ENCODE results near the gene HCK.
A peak's percentile ranks its signal among the peaks of the same experiment; 100 is the strongest.
"Not testable (repeated sequence)": the region's sequence is repeated elsewhere in the genome, so short reads cannot be mapped to it uniquely, and the experiment has no call there.

The HCK gene

DNA sequence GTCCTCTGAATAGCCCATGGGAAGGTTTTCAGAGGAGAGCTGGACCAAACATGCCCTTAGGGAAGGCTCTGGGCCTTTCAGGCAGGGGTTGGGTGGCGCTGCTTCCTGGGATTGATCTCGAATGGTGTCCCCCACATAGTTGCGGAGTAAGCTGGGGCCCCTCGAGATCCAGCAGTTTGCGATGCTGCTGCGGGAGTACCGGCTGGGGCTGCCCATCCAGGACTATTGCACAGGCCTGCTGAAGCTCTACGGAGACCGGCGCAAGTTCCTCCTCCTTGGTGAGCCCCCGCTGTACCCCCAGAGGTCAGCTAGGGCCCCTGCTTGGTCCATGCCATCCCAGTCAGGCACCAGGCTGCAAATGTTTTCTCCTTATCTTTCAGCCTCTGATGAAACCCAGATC lies 22.5 kb upstream of the HCK start:
- no peak for DNase-seq

DNA sequence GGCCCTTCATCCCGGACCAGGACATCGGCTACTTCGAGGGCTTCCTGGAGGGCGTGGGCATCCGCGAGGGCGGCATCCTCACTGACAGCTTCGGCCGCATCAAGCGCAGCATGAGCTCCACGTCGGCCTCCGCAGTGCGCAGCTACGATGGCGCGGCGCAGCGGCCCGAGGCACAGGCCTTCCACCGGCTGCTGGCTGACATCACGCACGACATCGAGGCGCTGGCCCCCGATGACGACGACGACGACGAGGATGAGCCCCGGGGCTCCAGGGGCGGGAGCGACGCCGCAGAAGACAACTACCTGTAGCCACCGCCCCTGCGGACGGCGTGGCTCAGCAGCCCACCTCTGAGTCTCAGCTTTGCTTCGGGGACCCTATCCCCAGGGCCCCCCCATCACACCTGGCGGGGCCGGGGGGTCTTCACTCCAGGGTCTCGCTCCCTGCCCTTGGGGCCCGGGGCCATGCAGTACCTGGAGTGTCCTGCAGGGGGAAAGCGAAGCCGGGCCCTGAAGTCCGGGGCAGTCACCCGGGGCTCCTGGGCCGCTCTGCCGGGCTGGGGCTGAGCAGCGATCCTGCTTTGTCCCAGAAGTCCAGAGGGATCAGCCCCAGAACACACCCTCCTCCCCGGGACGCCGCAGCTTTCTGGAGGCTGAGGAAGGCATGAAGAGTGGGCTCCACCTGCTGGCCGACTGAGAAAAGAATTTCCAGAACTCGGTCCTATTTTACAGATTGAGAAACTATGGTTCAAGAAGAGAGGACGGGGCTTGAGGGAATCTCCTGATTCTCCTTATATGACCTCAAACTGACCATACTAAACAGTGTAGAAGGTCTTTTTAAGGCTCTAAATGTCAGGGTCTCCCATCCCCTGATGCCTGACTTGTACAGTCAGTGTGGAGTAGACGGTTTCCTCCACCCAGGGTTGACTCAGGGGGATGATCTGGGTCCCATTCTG lies 20.8 kb upstream of the HCK start:
- DNase-seq: peak; percentile 92

DNA sequence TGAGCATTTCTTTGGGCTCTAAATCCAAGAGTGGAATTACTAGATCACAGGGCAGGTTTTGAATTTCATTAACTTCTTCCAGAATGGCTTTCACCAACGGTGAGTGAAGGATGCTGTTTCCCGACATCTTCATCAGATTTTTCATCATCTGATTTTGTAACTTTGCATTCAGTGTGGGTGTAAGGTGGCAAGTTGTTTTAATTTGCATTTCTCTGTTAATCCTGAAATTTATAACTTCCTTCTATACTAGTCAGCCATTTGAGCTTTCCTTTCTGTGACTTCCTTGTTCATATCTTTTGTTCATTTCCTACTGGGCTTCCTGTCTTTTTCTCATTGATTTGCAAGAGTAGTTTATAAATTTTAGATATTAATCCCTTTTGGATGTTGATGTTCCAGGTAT lies 18.7 kb upstream of the HCK start:
- no peak for DNase-seq

GRCh38 chr20:32033721-32034120 lies 18.3 kb upstream of the HCK start:
- not testable (repeated sequence) for DNase-seq

DNA sequence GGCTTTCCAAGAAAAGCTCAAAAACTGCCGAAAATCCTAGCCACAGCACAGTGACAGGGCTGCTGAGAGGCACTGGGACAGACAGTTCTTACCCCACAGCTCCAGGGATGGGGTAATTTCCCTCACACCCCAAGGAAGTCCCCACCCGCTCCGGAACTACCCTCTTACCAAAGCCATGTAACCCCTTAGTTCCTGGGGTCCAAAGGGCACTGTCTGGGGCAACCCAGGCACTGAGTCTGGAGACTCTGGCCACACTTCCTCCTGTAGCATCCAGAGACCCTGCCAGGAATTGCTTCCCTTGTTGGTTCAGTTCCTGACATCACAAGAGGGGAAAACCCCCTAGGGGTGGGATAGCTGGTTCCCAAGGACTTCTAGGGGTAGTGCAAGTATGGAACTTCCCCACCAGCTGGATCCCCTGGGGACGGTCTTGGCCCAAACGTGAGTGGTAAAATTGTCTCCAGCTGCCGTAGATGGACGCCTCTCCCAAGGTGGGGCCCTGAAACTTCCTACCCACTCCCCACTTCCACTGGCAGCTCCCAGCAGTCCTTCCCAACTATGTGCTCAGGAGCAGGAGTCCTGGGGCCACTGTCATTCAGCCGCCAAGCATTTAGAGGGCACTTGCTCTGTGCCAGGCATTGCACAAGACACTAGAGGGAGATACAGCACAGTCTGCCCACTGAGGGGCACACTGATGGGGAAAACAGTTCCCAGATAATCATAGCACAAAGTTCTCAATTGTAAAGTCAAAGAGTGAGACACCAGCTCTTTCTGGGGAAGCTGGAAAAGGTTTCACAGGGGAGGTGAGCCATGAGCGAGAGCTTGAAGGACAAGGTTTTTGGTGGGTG lies 17.2 kb upstream of the HCK start:
- peak; percentile 53 for DNase-seq

- DNase-seq: no peak
Observed at GRCh38 chr20:32035426-32035779, 16.6 kb upstream of the HCK start.

DNA sequence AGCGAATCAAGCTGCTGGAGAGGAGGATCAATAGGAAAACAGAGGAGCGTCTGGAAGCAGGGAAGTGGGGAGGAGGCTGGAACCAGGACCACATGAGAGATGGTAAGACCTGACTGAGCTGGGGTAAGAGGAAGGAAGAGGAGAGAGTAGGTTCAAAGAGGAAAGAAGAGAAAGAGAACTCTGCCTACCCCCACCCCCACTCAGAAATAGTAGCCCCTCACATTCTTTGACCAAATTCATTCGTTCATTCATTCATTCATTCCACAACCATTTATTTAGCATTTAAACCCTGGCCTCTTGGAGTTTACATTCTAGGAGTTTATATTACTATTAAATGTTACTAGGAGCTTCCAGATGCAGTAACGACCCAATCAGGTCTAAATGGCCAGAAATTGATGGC lies 15.8 kb upstream of the HCK start:
- DNase-seq: no peak

DNA sequence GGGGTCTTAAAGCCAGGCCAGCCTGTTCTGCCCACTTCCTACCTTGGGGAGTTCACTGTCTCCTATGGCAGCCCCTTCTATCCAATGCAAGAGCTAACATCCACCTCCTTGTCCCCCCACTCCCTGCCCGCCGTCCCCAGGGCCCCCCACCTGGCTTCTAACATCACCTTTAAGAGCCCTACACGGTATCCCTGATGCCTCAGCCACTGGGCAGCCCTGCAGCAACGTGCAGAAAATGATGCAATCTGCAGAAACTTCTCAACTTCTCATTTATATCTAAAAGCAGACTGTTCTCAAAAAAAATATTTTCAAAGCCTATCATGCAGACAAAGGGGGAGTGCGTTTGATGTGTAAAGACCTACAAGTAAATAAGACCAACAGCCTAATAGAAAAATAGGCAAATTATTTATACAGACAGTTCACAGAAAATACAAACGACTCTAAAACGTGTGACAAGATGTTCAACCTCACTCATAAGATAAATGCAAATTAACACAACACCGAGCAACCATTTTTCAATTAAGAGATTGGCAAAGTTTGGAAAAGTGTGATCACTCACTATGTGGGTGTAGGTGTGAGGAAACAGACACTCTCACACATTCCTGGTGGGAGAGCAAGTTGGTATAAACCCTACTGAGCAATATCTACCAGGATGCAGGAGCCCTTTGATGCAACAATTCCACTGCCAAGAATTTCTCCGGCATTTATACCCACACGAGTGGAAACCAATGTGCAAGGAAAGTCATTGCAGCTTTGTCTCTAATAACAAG lies 15.1 kb upstream of the HCK start:
- DNase-seq: peak; percentile 69

- peak; percentile 71 for DNase-seq
Observed at GRCh38 chr20:32037929-32038328, 14.1 kb upstream of the HCK start.

DNA sequence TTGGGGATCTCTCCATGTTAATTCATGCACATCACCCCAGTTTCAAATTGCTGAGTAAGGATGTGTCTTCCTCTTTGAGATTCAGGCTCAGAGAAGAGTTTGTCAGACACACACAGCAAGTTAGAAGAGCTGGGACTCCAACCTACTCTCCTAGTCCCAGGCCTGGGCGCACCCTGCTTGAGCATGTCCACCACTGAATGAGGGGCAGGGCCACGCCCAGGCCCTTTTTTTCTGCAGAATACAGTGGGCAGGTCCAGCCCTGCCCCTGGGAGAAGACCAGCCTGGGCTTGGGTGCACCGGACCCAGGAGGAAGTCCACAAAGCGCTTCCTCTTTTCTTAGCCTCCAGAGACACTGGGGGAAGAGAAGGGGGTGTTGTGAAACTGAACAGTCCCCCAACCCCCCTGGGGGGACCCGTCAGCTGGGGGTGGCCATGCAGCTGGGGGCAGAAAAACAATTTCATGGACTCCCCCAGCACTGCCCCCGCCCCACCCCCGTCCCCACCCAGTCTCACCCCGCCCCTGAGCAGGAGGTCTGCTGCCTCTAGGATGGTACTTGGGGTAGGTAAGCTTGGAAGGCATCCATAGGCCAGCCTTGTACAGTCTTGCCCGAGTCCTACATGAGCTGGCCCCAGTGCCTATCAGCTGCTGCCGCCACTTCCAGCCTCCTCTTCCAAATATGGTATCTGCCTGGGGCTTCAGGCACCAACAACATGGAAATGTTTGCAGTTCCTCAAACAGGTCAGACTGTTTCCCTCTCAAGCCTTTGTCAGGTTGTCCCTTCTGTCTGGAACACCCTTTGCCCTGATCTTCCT lies 11.7 kb upstream of the HCK start:
- no peak for DNase-seq

- no peak for DNase-seq
Observed at GRCh38 chr20:32045999-32046398, 6.0 kb upstream of the HCK start.

DNA sequence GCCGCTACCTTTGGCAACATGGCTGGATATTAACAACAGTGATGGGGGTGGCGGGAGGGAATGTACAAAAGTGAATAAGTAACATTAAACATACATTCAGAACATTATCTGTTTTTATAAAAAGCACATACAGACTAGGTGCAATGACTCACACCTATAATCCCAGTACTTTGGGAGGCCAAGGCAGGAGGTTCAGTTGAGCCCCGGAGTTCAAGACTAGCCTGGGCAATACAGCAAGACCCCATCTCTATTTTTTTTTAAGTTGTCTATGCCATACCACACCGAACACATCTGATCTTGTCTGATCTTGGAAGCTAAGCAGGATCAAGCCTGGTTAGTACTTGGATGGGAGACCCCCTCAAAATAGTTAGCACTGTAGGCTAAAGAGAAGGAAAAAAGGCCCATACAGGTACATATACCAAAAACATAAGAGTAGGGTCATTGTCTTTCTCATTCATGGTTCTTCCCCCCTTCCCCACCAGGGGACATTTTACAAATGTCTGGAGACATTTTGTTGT lies 1.7 kb upstream of the HCK start:
- DNase-seq: no peak

- no peak for DNase-seq
Observed at GRCh38 chr20:32050851-32051556, 1.0 kb upstream of the HCK start.

DNA sequence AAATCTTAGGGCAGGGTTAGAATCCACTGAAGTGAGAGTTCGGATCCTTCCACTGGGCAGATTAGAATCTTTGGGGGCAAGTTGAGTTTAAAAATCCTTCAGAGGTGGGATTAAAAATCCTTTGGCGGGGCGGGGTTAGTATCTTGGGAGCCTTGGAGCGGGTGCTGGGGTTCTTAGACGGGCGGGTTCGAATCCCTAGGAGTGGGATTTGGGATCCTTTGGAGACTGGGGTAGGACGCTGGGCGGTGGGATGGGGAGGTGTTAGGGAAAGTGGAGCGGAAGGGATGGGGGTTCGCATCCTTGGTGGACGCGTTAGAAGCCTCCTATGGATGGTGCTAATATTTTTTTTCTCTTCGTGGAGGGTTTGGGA lies 337 bp upstream of the HCK start:
- DNase-seq: no peak

- DNase-seq: no peak
Observed at GRCh38 chr20:32052778-32053362, 828 bp downstream of the HCK start.

DNA sequence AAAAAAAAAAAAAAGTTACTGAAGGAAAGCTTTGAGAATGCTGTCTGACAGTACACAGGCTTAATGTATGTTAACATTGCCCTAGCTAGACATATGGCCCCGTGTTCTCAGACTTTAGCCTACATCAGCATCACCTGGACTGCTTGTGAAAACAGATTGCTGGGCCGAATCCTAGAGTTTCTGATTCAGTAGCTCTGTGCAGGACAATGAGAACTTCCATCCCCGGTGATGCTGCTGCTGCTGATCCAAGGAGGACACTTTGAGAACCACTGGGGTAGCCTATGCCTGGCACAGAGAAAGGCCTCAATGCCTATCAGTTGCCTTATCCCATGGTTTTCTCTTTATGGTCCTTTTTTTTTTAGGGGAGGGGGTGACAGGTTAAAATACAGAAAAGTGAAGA lies 1.6 kb downstream of the HCK start:
- no peak for DNase-seq

DNA sequence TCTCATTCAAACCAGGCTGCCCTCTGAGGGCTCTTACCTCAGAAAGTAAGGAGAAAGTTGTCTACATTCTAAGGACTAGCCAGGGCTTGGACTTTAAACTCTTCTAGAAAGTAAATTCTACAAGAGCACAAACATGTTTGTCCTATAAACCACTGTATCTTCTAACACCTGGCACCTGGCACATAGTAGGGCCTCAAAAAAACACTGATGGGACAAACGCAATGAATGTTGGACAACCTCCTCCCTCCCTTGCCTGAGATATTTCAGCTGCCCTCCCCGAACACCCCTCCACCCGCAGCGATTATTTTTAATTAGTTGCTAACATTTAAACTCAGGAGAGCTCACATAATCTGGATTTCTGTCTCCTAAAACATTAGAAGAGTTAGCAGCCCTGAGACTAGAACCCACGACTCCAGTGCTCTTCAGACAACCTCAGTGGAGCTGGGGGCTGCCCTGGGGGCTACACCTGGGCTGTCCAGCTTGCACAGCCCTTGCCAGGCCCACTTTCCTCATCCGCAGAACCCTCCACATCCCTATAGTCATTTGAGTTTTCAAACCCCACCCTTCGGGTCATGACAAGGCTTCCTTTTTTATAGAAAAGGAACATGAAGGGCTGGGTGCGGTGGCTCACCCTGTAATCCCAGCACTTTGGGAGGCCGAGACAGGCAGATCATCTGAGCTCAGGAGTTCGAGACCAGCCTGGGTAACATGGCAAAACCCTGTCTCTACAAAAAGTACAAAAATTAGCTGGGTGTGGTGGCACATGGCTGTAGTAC lies 4.9 kb downstream of the HCK start:
- DNase-seq: no peak

DNA sequence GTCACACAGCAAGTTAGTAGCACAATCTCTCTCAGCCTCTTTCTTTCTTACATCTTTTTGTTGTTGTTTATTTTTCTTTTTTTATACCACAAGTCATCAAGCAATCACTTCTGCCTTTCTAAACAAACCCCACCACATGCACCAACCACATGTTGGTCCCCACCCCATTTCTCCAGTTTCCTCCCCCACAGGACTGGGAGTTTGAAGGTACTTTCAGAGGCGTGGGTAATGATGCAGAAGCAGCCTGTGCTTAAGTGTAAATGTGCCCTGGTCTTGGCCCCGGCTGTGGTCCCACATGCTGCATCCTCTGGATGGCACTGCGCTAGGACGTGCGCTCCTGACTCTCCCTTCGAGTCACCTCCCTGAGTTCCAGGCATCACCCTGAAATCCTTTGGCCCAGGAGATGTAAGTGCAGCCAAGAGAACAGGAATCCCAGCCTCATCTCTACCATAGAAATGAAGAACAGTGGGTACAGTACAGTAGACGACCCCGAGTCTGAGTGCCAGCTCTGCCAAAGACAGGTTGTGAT lies 5.7 kb downstream of the HCK start:
- DNase-seq: no peak

GRCh38 chr20:32059189-32059588 lies 7.1 kb downstream of the HCK start:
- no peak for DNase-seq

DNA sequence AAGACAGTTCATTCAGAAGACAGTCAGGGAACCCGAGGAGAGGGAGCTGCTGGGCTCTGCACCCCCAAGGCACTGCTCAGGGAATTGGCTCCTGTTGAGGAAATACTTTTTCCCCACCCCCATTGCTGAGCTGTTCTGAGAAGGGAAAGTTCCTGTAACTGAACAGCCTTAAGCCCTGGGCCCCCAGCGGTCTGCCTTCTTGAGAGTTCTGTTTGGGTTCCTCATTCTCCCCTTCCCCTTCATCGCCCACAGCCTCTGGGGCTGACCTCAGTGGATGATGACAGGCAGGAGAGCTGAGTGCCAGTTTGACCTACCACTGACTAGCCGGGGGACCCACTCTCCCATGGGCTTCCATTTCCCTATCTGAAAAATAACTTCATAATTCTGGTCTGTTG lies 10.7 kb downstream of the HCK start:
- no peak for DNase-seq

Measured in fibroblast of skin of scalp (primary cell).